HCT116 (cell line): ENCODE data around the gene MYH6.

Source experiments
- EGR1 ChIP-seq: IDR thresholded peaks from 2 replicates; pipeline ENCODE4 v1.6.1; 2012; ENCODE audit warnings: low read depth
- EZH2phosphoT487 ChIP-seq: fragments of 200-600 bp; IDR thresholded peaks from 2 replicates; pipeline ENCODE4 v1.6.1; 2018; ENCODE audit warnings: antibody characterized with exemption, borderline replicate concordance
- POLR2A ChIP-seq: IDR thresholded peaks from 2 replicates; pipeline ENCODE4 v1.7.0; 2011; ENCODE audit warnings: borderline replicate concordance; ENCODE audit not compliant: insufficient read depth, insufficient read length; ENCODE audit errors: extremely low read depth
- POLR2AphosphoS5 ChIP-seq: IDR thresholded peaks from 2 replicates; pipeline ENCODE4 v1.6.1; 2011; ENCODE audit warnings: mild to moderate bottlenecking, low read depth, low read length, moderate library complexity
- RAD21 ChIP-seq: IDR thresholded peaks from 2 replicates; pipeline ENCODE4 v1.6.1; 2012; ENCODE audit warnings: low read depth, mild to moderate bottlenecking
- SIN3A ChIP-seq: IDR thresholded peaks from 2 replicates; pipeline ENCODE4 v1.6.1; 2012; ENCODE audit warnings: low read depth
- SP1 ChIP-seq: IDR thresholded peaks from 2 replicates; pipeline ENCODE4 v1.6.1; 2012; ENCODE audit warnings: low read depth
- SRF ChIP-seq: IDR thresholded peaks from 2 replicates; pipeline ENCODE4 v1.6.1; 2012; ENCODE audit warnings: low read depth
- TF ChIP-seq, protein P1 (sequence below), 3 experiments: fragments of 200-600 bp in 1 of 3; sonication (generic) in 1 of 3; IDR thresholded peaks in 2 of 3; conservative IDR thresholded peaks in 1 of 3; 2 replicates each; pipeline ENCODE4 v1.5.1; 2012 to 2017; ENCODE audit warnings: low read depth in 2 of 3, low read length in 2 of 3, antibody characterized with exemption in 1 of 3, borderline replicate concordance in 1 of 3, control low read depth in 1 of 3, mild to moderate bottlenecking in 1 of 3, mixed read lengths in 1 of 3, mixed run types in 1 of 3, moderate library complexity in 1 of 3; ENCODE audit not compliant: insufficient read depth in 1 of 3

DNA sequence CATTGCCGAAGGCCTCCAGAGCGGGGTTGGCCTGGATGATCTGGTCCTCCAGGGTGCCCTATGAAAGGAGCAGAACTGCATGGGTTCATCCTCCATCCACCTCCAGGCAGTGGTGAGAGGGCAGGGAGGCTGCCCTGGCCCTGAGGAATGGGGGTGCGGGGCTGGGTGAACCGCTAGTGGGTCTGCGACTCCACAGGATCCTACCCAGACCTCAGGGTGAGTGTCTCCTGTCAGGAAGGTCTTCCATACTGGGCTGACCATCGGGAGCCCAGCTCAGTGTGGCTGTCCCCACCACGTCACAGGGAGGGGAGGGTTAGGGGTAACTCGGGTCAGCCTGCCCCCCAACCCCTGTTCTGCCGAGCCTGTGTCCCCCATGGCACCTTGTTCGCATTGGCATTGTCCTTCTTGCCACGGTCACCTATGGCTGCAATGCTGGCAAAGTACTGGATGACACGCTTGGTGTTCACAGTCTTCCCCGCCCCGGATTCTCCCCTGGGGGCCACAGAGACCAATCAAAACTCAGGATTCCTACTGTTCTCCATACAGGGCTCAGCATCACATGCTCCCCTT, 3.7 kb downstream of the MYH6 start:
- TF ChIP-seq, protein P1, sequence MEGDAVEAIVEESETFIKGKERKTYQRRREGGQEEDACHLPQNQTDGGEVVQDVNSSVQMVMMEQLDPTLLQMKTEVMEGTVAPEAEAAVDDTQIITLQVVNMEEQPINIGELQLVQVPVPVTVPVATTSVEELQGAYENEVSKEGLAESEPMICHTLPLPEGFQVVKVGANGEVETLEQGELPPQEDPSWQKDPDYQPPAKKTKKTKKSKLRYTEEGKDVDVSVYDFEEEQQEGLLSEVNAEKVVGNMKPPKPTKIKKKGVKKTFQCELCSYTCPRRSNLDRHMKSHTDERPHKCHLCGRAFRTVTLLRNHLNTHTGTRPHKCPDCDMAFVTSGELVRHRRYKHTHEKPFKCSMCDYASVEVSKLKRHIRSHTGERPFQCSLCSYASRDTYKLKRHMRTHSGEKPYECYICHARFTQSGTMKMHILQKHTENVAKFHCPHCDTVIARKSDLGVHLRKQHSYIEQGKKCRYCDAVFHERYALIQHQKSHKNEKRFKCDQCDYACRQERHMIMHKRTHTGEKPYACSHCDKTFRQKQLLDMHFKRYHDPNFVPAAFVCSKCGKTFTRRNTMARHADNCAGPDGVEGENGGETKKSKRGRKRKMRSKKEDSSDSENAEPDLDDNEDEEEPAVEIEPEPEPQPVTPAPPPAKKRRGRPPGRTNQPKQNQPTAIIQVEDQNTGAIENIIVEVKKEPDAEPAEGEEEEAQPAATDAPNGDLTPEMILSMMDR (IDR thresholded peaks at IDR 0.05 in 2 of 3, conservative IDR thresholded peaks at IDR 0.05 in 1 of 3; ENCODE audit: borderline replicate concordance in 1 of 3, insufficient read depth in 1 of 3, low read depth in 2 of 3, low read length in 2 of 3), result no peak
- TF ChIP-seq POLR2A (no peak), EGR1 (no peak), SP1 (no peak), POLR2AphosphoS5 (no peak), RAD21 (no peak), SIN3A (no peak), EZH2phosphoT487 (no peak), SRF (no peak)
